ENCODE data around the gene FBXO22.
"Not testable (repeated sequence)": the region's sequence is repeated elsewhere in the genome, so short reads cannot be mapped to it uniquely, and the experiment has no call there.

FBXO22 gene

DNA sequence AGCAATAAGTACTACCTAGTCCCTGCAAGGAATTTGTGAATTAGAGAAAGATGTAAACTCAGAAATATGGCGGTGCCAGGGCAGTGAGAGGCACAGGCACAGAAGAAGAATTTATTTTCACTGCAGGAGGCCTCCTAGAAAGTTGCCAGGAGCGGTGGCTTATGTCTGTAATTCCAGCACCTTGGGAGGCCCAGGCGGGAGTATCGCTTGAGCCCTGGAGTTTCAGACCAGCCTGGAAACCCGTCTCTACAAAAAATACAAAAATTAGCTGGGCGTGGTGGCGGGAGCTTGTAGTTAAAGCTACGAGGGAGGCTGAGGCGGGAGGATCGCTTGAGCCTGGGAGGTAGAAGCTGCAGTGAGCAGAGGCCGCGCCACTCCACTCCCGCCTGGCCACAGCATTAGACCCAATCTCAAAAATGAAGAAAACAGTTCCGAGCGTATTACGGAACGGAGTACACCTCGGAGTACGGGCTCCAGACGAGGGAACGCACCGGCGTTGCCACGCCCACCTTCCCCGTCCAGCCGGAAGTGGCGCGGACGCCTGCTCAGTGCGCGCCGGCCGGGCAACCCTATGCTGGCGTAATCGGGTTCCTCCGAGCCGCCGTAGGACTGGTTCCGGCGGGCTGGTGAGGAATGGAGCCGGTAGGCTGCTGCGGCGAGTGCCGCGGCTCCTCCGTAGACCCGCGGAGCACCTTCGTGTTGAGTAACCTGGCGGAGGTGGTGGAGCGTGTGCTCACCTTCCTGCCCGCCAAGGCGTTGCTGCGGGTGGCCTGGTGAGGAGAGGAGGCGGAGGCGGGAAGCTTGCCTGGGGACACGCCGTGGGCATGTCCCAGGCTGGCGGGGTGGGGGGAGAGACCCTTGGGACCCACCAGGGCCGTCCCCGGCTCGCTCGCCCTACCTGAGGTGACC lies at the start of gene FBXO22:
TSS of gene FBXO22 (plus strand) at position 548 of the 909 bp plus-strand sequence. CDS start at position 634, 86 bp downstream.
- DNase-seq (ENCODE audit: low spot score): peak; percentile 89

- no peak for DNase-seq (ENCODE audit: low spot score)
These were observed 45.8 kb upstream of the FBXO22 start for GRCh38 chr15:75857886-75858285.

DNA sequence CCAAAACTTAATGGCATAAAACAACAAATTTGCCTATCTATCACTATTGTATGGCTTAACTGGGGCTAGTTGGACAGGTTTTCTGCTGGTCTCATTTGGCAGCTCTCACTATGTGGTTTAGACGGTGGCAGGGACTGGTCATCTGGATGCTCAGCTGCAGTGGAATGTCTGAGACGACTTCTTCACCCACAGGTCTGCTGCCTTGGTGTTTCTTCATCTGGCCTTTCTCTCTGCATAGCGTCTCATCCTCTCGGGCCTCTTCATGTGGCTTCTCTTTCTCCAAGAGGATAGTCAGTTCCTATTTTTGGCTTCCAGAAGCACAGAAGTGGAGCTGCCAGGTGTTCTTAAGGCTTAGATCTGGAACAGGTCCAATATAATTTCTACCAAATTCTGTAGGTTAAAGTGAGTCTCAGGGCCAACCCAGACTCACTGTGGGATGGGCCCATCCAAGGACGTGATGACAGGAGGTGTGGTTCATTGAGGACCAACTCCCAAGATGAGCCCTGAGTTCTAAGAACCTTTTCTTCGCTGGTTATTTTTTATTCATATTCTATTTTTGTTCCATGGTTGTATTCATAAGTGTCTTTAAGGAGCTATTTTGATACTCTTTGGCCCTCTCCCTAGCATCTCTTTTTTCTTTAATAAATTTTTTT lies 41.8 kb upstream of the FBXO22 start:
- DNase-seq (ENCODE audit: low spot score): no peak

GRCh38 chr15:75862796-75863195 lies 40.9 kb upstream of the FBXO22 start:
- DNase-seq (ENCODE audit: low spot score): no peak

- DNase-seq (ENCODE audit: low spot score): no peak
These were observed 39.2 kb upstream of the FBXO22 start for GRCh38 chr15:75864213-75865059.

DNA sequence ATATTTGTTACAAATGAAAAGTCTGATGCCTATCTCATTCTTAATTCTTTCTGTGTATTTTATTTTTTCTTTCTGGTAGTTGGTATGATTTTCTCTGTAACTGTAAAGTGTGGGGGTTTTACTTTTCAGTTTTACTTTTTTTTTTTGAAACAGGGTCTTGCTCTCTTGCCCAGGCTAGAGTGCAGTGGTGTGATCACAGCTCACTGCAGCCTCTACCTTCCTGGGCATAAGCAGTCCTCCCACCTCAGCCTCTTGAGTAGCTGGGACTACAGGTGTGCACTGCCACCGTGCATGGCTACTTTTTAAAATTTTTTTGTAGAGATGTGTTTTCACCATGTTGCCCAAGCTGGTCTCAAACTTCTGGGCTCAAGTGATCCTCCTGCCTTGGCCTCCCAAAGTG lies 37.6 kb upstream of the FBXO22 start:
- DNase-seq (ENCODE audit: low spot score): not testable (repeated sequence)

DNA sequence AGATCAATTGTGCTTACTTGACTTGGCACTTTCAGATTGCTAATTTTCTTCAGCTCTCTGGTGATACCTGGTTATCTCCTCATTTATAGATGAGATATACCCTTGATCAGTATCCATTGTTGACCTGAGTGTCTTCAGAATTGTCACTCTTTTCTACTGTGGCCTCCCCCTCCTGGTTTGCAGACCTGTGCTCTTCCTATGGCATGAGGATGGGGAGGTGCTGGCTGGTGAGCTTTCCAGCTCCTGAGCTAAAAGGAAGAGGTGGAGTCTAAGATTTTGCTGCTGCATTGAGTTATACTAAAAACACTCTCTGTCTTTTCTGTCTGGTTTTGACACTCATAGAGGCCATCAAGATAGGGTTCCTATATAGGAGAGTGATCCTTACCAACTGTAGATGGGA lies 36.8 kb upstream of the FBXO22 start:
- no peak for DNase-seq (ENCODE audit: low spot score)

DNA sequence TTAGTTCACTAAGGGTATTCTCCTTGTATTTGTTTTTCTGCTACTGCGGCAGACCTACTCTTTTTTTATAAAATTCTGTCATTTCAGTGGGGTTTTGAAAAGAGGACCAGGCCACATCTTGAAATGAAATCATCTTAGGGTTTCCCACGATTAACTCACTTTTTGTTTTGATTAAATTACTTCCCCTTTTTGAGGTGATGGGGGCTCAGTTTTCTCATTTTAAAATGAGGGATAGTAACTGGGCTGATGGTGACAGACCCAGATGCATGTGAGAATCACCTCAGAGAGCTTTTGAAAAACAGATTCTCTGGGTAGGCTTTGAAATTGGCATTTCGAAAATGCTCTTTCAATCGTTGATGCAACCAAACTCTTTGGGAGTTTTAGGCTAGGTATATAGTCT lies 36.2 kb upstream of the FBXO22 start:
- DNase-seq (ENCODE audit: low spot score): no peak

GRCh38 chr15:75868019-75868418 lies 35.7 kb upstream of the FBXO22 start:
- DNase-seq (ENCODE audit: low spot score): no peak

- DNase-seq (ENCODE audit: low spot score): no peak
These were observed 34.2 kb upstream of the FBXO22 start for GRCh38 chr15:75869446-75869845.

DNA sequence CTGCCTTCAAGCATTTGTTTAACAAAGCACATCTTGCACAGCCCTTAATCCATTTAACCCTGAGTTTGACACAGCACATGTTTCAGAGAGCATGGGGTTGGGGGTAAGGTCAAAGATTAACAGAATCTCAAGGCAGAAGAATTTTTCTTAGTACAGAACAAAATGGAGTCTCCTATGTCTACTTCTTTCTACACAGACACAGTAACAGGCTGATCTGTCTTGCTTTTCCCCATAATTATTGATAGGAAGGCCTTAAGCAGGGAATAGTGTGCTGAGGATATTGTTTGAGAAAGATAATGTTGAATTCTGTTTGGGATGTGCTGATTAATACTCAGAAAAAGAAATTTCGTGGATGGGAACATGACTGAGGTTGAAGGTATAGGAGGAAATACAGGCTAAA lies 32.1 kb upstream of the FBXO22 start:
- DNase-seq (ENCODE audit: low spot score): not testable (repeated sequence)

DNA sequence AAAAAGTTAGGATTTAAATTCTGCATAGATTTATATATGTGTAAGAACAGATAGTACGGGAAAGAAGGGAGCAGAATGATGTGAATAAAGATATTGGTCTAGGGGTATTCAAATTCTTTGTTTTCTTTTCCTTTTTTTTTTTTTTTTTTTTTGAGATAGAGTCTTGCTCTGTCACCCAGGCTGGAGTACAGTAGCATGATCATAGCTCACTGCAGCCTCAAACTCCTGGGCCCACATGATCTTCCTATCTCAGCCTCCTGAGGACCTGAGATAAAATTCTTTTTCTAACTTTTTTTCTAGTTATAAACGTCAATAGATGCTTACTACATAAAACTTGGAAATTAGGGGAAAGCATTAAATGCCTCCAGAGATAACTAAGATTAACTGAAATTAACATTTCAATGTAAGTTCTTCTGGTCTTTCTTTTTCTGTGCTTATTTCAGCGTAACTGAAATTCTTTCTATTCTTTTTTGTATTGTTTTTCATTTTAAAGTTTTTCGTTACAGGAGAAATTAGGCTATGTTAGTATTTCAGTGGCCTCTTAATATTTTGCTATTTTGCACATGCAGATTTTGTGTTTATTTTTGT lies 31.2 kb upstream of the FBXO22 start:
- DNase-seq (ENCODE audit: low spot score): no peak

DNA sequence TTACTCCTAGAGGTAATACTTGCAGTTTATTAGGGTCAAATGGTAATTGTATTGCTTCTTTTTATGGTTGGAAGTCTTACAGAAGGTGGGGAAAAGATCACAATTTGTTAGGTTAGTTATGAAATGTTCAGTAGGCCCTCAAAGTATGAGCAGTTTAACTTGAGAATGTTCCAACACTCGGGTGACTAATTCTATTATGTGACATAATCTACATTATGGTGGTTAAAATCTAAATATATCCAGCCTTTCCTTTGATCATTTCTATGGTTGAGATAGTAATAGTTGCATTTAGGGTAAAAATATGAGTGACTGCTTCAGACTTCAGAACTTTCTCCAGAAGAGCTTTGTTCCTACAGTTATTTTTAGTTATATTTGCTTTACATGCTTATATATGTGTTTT lies 19.6 kb upstream of the FBXO22 start:
- DNase-seq (ENCODE audit: low spot score): no peak

DNA sequence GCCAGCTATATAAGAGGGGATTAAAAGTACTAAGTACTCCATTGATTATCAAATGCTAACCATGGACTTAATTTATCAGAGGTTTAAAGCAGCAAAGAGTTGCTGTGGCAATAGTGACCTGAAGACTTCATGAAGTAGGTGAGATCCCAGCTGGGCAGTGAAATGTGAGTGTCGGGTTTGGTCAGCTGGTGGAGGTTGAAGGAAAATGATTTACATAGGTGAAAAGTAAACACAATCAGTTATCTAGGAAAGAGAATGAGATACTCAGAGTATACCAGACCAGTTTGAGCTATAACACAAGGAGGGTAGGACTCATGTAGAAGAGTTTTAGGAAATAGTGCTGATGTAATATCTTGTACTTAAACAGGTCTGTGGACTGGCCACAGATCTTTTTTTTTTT lies 16.5 kb upstream of the FBXO22 start:
- DNase-seq (ENCODE audit: low spot score): no peak

DNA sequence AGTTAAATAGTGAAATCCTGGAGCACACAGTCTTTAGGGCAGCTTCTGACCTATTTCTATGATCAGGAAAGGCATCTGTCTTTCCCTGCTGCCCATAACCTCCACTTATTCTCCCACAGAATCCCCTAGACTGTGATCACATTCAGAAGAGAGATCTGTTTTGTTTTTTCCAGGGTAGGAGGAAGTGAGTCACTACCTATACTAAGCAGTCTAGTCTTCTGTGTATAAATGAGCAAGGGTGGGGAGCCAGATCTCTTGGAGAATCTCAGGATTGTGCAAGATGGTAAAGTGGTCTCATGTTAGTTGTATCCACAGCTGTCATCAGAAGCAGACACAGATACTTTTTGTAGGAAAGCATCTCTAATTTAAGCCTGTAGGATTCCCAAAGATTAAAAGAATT lies 11.8 kb upstream of the FBXO22 start:
- no peak for DNase-seq (ENCODE audit: low spot score)

- no peak for DNase-seq (ENCODE audit: low spot score)
These were observed 7.9 kb upstream of the FBXO22 start for GRCh38 chr15:75895731-75896130.

DNA sequence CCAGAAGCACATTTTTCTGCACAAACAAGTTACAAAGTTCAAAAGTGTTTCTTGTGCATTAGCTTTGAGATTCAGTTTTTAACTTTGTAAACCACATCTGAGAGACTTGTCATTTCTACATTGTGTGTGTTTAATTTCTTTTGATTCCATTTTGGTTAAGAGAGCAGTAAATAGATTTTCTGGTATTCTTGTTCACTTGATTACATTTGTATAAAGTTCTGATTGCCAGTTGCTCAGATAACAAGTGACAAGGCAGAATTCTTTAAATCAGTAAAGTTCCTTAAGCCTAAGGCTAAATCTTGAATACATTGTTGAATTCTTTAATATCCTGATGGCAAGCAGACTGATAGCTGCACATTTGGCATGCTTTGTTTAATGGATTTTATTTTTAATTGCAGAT lies 3.1 kb upstream of the FBXO22 start:
- no peak for DNase-seq (ENCODE audit: low spot score)

DNA sequence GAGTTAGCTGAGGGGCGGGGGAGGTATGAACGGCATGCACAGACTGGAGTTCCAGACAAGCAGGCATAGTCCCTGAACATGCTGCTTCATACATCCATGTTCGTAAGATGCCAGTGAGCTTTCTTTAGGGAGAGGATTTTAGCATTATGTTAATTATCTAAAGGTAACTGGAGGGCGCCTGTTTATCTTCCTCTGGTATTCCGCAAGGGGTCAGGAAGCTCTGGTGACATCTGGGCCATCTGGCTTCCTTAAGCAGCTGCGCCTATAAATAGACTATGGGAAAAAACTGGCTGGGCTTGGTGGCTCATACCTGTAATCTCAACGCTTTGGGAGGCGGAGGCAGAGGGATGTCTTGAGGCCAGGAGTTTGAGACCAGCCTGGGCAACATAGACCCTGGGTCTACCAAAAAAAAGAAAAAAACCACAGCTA lies 1.5 kb upstream of the FBXO22 start:
- no peak for DNase-seq (ENCODE audit: low spot score)

DNA sequence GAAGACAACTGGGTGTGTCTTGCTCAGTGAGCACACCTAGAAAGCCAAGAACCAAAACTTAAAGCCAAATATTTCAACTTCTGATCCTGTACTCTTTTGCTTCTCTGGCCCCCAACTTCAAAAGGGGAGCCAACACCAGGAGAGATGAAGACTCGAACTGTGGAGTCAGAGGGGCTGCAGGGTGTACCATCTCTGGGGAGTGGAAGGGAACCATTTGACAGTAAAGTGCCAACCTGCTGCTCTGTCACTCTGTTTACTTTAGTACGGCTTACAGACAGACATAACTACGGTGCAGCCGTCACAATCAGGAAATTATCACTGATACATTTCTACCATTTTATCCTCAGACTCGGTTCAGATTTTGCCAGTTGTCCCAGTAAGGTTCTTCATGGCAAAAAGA lies 1.6 kb downstream of the FBXO22 start:
- DNase-seq (ENCODE audit: low spot score): no peak

DNA sequence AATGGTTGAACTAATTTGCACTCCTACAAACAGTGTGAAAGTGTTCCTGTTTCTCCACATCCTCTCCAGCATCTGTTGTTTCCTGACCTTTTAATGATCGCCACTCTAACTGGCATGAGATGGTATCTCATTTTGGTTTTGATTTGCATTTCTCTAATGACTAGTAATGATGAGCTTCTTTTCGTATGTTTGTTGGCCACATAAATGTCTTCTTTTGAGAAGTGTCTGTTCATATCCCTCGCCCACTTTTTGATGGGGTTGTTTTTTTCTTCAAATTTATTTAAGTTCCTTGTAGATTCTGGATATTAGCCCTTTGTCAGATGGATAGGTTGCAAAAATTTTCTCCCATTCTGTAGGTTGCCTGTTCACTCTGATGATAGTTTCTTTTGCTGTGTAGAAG lies 6.7 kb downstream of the FBXO22 start:
- DNase-seq (ENCODE audit: low spot score): not testable (repeated sequence)

DNA sequence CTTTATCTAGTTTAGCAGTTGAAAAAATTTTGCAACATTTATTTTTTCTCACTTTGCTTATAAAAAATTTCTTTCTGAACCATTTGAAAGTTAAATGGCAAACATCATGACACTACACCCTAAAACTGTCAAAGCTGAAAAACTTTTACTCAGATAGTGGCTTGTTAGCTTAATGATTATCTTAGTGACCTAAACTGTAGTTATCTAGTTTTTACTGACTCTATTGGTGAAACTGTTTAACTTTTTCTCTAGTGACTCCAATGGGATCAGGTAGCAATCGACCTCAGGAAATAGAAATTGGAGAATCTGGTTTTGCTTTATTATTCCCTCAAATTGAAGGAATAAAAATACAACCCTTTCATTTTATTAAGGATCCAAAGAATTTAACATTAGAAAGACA lies 13.3 kb downstream of the FBXO22 start:
- no peak for DNase-seq (ENCODE audit: low spot score)

DNA sequence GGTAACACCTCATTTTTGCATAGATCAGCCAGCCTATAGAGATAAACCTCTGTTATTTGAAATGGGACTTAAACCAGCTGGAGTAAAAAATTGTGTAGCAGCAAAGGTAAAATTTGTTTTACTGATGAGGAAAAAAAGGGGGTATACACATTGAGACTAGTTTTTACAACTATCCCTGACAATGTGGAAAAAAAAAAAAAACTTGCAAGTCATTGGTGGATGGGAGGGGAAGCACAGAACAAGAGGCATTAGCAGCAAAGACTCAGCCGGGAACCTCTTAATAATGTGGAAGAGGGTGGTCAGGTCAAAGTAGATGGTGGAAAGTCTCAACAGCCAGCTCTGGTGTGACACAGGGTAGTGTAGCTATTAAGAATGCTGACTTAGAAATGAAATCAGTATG lies 14.5 kb downstream of the FBXO22 start:
- no peak for DNase-seq (ENCODE audit: low spot score)
